H1 (cell line): ENCODE data around the gene CCDC127. TPM values are rescaled to one million over a fixed set of nuclear protein-coding genes. Genes with fewer than 3 reads are reported as not detected.

Source experiments
- CTCF ChIA-PET: fragments of 300-600 bp; sonication (Branson Sonifier 250); formaldehyde crosslinking; loops from one replicate; lab custom pipeline; 2021; ENCODE audit not compliant: partially characterized antibody; lab: Charles Lee
- POLR2A ChIA-PET: fragments of 300-600 bp; sonication (Branson Sonifier 250); formaldehyde crosslinking; loops from one replicate; lab custom pipeline; 2021; ENCODE audit warnings: inconsistent platforms; ENCODE audit not compliant: partially characterized antibody; lab: Charles Lee
- DNase-seq, 2 experiments: peaks; one replicate each; pipeline versions ENCODE4 v3.0.0 to v3.0.0-alpha.2; 2010 to 2022; ENCODE audit warnings: low spot score in 2 of 2, low read depth in 1 of 2, mixed read lengths in 1 of 2
- FAIRE-seq: peaks from 2 replicates; lab custom pipeline; 2011; peaks lifted over from hg19 to GRCh38; lab: Jason Lieb, UNC
- H2AFZ ChIP-seq: 2 replicates; pipeline ENCODE4 v1.8.1; 2012; ENCODE audit warnings: low read length, inconsistent platforms
- H2AK5ac ChIP-seq: 2 replicates; pipeline ENCODE4 v1.6.1; 2013; ENCODE audit warnings: low read depth, low read length
- H2BK120ac ChIP-seq: replicated peaks from 2 replicates; pipeline ENCODE3; 2013; ENCODE audit warnings: low read depth, low read length, inconsistent platforms
- H2BK12ac ChIP-seq: 2 replicates; pipeline ENCODE4 v1.6.1; 2013; ENCODE audit warnings: low read depth, low read length
- H2BK15ac ChIP-seq: 2 replicates; pipeline ENCODE4 v1.6.1; 2013; ENCODE audit warnings: low read length
- H2BK20ac ChIP-seq: 2 replicates; pipeline ENCODE4 v1.6.1; 2013; ENCODE audit warnings: low read length
- H2BK5ac ChIP-seq: 2 replicates; pipeline ENCODE4 v1.6.1; 2013; ENCODE audit warnings: low read depth, low read length
- H3K14ac ChIP-seq: 2 replicates; pipeline ENCODE4 v1.6.1; 2013; ENCODE audit warnings: inconsistent platforms; ENCODE audit not compliant: insufficient read length
- H3K18ac ChIP-seq: 2 replicates; pipeline ENCODE4 v1.6.1; 2013; ENCODE audit warnings: low read length; ENCODE audit errors: extremely low read depth
- H3K23ac ChIP-seq: 2 replicates; pipeline ENCODE4 v1.6.1; 2013; ENCODE audit warnings: inconsistent platforms; ENCODE audit not compliant: insufficient read length
- H3K23me2 ChIP-seq: 2 replicates; pipeline ENCODE4 v1.6.1; 2013; ENCODE audit warnings: low read depth, low read length
- H3K27ac ChIP-seq: 2 replicates; pipeline ENCODE4 v1.6.1; 2011; ENCODE audit warnings: low read depth, low read length, inconsistent platforms
- H3K27me3 ChIP-seq, 4 experiments: replicated peaks in 1 of 4; 1 replicate in 1 of 4; 2 replicates in 3 of 4; pipeline versions ENCODE4 v1.6.1 to v1.8.1; 2011 to 2013; ENCODE audit warnings: low read length in 3 of 4, mild to moderate bottlenecking in 3 of 4, inconsistent platforms in 2 of 4, mixed read lengths in 2 of 4, moderate library complexity in 1 of 4; ENCODE audit not compliant: control insufficient read depth in 3 of 4, insufficient read depth in 3 of 4; ENCODE audit errors: extremely low read depth in 1 of 4
- H3K36me3 ChIP-seq, 4 experiments: 2 replicates each; pipeline versions ENCODE4 v1.6.1 to v1.8.1; 2011 to 2013; ENCODE audit warnings: mild to moderate bottlenecking in 4 of 4, low read length in 3 of 4, moderate library complexity in 2 of 4, control low read depth in 1 of 4, inconsistent platforms in 1 of 4; ENCODE audit not compliant: insufficient read depth in 4 of 4, control insufficient read depth in 2 of 4
- H3K4ac ChIP-seq: replicated peaks from 2 replicates; pipeline ENCODE3; 2013; ENCODE audit warnings: low read length, low read depth, mixed read lengths, inconsistent platforms; ENCODE audit not compliant: insufficient read length
- H3K4me1 ChIP-seq, 4 experiments: replicated peaks in 1 of 4; 1 replicate in 1 of 4; 2 replicates in 3 of 4; pipeline versions ENCODE4 v1.6.1 to v1.8.1; 2011 to 2013; ENCODE audit warnings: low read length in 3 of 4, inconsistent platforms in 2 of 4, mixed read lengths in 1 of 4; ENCODE audit not compliant: insufficient read depth in 4 of 4, control insufficient read depth in 3 of 4
- H3K4me2 ChIP-seq, 2 experiments: 2 replicates each; pipeline versions ENCODE4 v1.6.1 to v1.8.1; 2011 to 2013; ENCODE audit warnings: low read depth in 2 of 2, low read length in 2 of 2, control low read depth in 1 of 2, inconsistent platforms in 1 of 2, mild to moderate bottlenecking in 1 of 2; ENCODE audit not compliant: insufficient read depth in 1 of 2
- H3K4me3 ChIP-seq, 4 experiments: fragments of 200-600, 300-600 bp in 1 of 4; sonication (generic), shearing (Covaris generic), sonication (Bioruptor Twin) in 1 of 4; 2 replicates each; pipeline versions ENCODE4 v1.5.1 to v1.8.1; 2011 to 2016; ENCODE audit warnings: low read length in 4 of 4, low read depth in 3 of 4, control low read depth in 2 of 4, inconsistent platforms in 2 of 4, mild to moderate bottlenecking in 2 of 4, mixed read lengths in 1 of 4, moderate library complexity in 1 of 4; ENCODE audit not compliant: insufficient read depth in 2 of 4; ENCODE audit errors: extremely low read depth in 1 of 4
- H3K56ac ChIP-seq: replicated peaks from 2 replicates; pipeline ENCODE3; 2013; ENCODE audit warnings: low read depth, mild to moderate bottlenecking, mixed read lengths, low read length, inconsistent platforms; ENCODE audit not compliant: insufficient read length
- H3K79me1 ChIP-seq: 2 replicates; pipeline ENCODE4 v1.6.1; 2013; ENCODE audit warnings: low read depth, low read length, control low read depth
- H3K79me2 ChIP-seq, 2 experiments: 2 replicates each; pipeline versions ENCODE4 v1.6.1 to v1.8.1; 2012 to 2013; ENCODE audit warnings: low read length in 2 of 2, mild to moderate bottlenecking in 2 of 2, inconsistent platforms in 1 of 2; ENCODE audit not compliant: insufficient read depth in 2 of 2, control insufficient read depth in 1 of 2
- H3K9ac ChIP-seq, 4 experiments: replicated peaks in 1 of 4; 1 replicate in 1 of 4; 2 replicates in 3 of 4; pipeline versions ENCODE4 v1.6.1 to v1.8.1; 2011 to 2013; ENCODE audit warnings: low read depth in 3 of 4, low read length in 3 of 4, control low read depth in 2 of 4, mild to moderate bottlenecking in 2 of 4, moderate library complexity in 2 of 4, inconsistent platforms in 1 of 4; ENCODE audit errors: extremely low read depth in 1 of 4
- H3K9me3 ChIP-seq, 2 experiments: 2 replicates each; pipeline versions ENCODE4 v1.6.1 to v1.8.1; 2012 to 2013; ENCODE audit warnings: mild to moderate bottlenecking in 2 of 2, moderate library complexity in 2 of 2, control low read depth in 1 of 2, inconsistent platforms in 1 of 2, low read depth in 1 of 2, low read length in 1 of 2, mixed read lengths in 1 of 2; ENCODE audit not compliant: insufficient read depth in 2 of 2
- H4K20me1 ChIP-seq, 2 experiments: replicated peaks in 1 of 2; 2 replicates each; pipeline versions ENCODE3 to v1.8.1; 2011 to 2013; ENCODE audit warnings: inconsistent platforms in 2 of 2, low read length in 2 of 2, mild to moderate bottlenecking in 1 of 2; ENCODE audit not compliant: insufficient read depth in 2 of 2, control insufficient read depth in 1 of 2
- H4K5ac ChIP-seq: 2 replicates; pipeline ENCODE4 v1.6.1; 2013; ENCODE audit warnings: low read length, low read depth, mixed read lengths, inconsistent platforms; ENCODE audit not compliant: insufficient read length
- H4K8ac ChIP-seq: 2 replicates; pipeline ENCODE4 v1.8.0; 2013; ENCODE audit warnings: mild to moderate bottlenecking, moderate library complexity, low read length, inconsistent platforms; ENCODE audit not compliant: insufficient read depth; ENCODE audit errors: extremely low read depth
- H4K91ac ChIP-seq: replicated peaks from 2 replicates; pipeline ENCODE3; 2013; ENCODE audit warnings: low read length, mixed read lengths, inconsistent platforms; ENCODE audit not compliant: insufficient read length
- ASH2L ChIP-seq: fragments of 200-600, 300-600 bp; sonication (generic); IDR thresholded peaks from one replicate; pipeline ENCODE4 v1.7.1; 2017; ENCODE audit warnings: low read length
- BACH1 ChIP-seq: IDR thresholded peaks from 2 replicates; pipeline ENCODE4 v1.6.1; 2012; ENCODE audit warnings: low read length, improper control_type of control experiment
- CEBPB ChIP-seq: IDR thresholded peaks from 2 replicates; pipeline ENCODE4 v1.6.1; 2012; ENCODE audit warnings: low read depth, low read length
- CTCF ChIP-seq, 3 experiments: IDR thresholded peaks; 1 replicate in 2 of 3; 2 replicates in 1 of 3; pipeline versions ENCODE4 v1.5.1 to v1.6.1; 2011; ENCODE audit warnings: low read length in 3 of 3, mild to moderate bottlenecking in 3 of 3, inconsistent platforms in 2 of 3, low read depth in 1 of 3, moderate library complexity in 1 of 3; ENCODE audit not compliant: insufficient read depth in 1 of 3; ENCODE audit errors: control extremely low read depth in 1 of 3
- GTF2F1 ChIP-seq: IDR thresholded peaks from 2 replicates; pipeline ENCODE4 v1.6.1; 2012; ENCODE audit warnings: low read depth, low read length, improper control_type of control experiment, borderline replicate concordance
- KDM1A ChIP-seq: fragments of 200-600, 300-600 bp; sonication (generic); IDR thresholded peaks from 2 replicates; pipeline ENCODE4 v1.7.1; 2016; ENCODE audit warnings: mild to moderate bottlenecking, low read length, borderline replicate concordance
- POU5F1 ChIP-seq: IDR thresholded peaks from 2 replicates; pipeline ENCODE4 v1.6.1; 2011; ENCODE audit warnings: low read depth, mild to moderate bottlenecking, low read length, moderate library complexity
- RAD21 ChIP-seq, 2 experiments: IDR thresholded peaks in 1 of 2; conservative IDR thresholded peaks in 1 of 2; 2 replicates each; pipeline ENCODE4 v1.6.1; 2011; ENCODE audit warnings: low read depth in 2 of 2, low read length in 2 of 2, improper control_type of control experiment in 1 of 2, inconsistent platforms in 1 of 2, mild to moderate bottlenecking in 1 of 2, moderate library complexity in 1 of 2
- RXRA ChIP-seq: IDR thresholded peaks from 2 replicates; pipeline ENCODE4 v1.6.1; 2011; ENCODE audit warnings: low read depth, mild to moderate bottlenecking, low read length, moderate library complexity; ENCODE audit not compliant: insufficient read depth
- TEAD4 ChIP-seq: IDR thresholded peaks from 2 replicates; pipeline ENCODE4 v1.6.1; 2012; ENCODE audit warnings: low read depth, low read length, inconsistent platforms, mixed read lengths
- WGBS, 2 experiments: shearing (Covaris generic) in 1 of 2; methylation state at CpG; one replicate each; pipeline versions ENCODE4 v1.1.6 to v1.1.7; 2013 to 2015; ENCODE audit warnings: low lambda C conversion rate in 2 of 2, mixed read lengths in 2 of 2, inconsistent platforms in 1 of 2, low coverage in 1 of 2, missing lambda C conversion rate in 1 of 2; ENCODE audit not compliant: insufficient replicate concordance in 2 of 2, insufficient coverage in 1 of 2, insufficient read length in 1 of 2; ENCODE audit errors: extremely low coverage in 1 of 2, missing lambda C conversion rate in 1 of 2; 5-methylcytosine and 5-hydroxymethylcytosine counted together
- polyA plus RNA-seq, 7 experiments: library from polyadenylated mRNA; depleted of rRNA in 3 of 7; stranded (reverse) in 5 of 7; unstranded in 2 of 7; fragments of >200 nt in 5 of 7; fragments of 200-250 nt in 2 of 7; gene quantifications; 1 replicate in 5 of 7; 2 replicates in 1 of 7; 4 replicates in 1 of 7; pipeline versions ENCODE4 v1.2.1 to v1.2.3, GENCODE V29; 2011 to 2013; ENCODE audit warnings: missing spikeins in 2 of 7, mixed read lengths in 2 of 7
- total RNA-seq: library from RNA; stranded (reverse); fragmentation: NEBNext Ultra II Directional; extraction: Animal tissue kit (Norgen Biotek cat#: 25700); gene quantifications from 2 replicates; pipeline ENCODE4 v1.2.1, GENCODE V29; 2021

The CCDC127 gene
- total and polyA plus RNA-seq, 2 of the 8 experiments (the other 6 are each of a cell fraction or from before 2014, with no cell fraction given) = 2.9 to 8.0 TPM

- Histone ChIP-seq H2BK20ac (no peak overlapping the region), H3K23me2 (no peaks in the 10 kb centered on the region), H3K14ac (no peak overlapping the region), H2BK120ac (no peak overlapping the region), H3K18ac (no peak overlapping the region), H3K4me1 (no peaks in the 10 kb centered on the region), H3K9ac (no peak overlapping the region), H4K91ac (no peak overlapping the region), H3K4me3 (no peak overlapping the region), H3K4ac (no peak overlapping the region), H3K56ac (no peak overlapping the region), H4K5ac (no peak overlapping the region), H2AFZ (no peak overlapping the region), H4K8ac (no peak overlapping the region), H3K4me2 (no peak overlapping the region), H3K27me3 (no peaks in the 10 kb centered on the region; a peak in 1 of 7 replicates), H2AK5ac (no peak overlapping the region), H3K23ac (no peak overlapping the region), H3K79me2 (no peaks in the 10 kb centered on the region), H3K36me3 (peaks cover 0 to 22% (median 13%) of the 10 kb centered on the region in 4 experiments; a peak in 6 of 8 replicates), H3K27ac (no peak overlapping the region), H3K79me1 (no peaks in the 10 kb centered on the region), H4K20me1 (peaks cover 3 to 13% of the 10 kb centered on the region in 2 experiments), H2BK12ac (no peak overlapping the region), H2BK15ac (no peak overlapping the region), H2BK5ac (no peak overlapping the region), H3K9me3 (no peaks in the 10 kb centered on the region)
- CTCF ChIA-PET = interaction anchor here (1.2 to 5.1 kb wide), 4 partner anchors 8 to 26 kb away, joined by 3 to 15 read pairs (median 4); no protein-coding TSS in a partner anchor
- POLR2A ChIA-PET = interaction anchor here (0.9 kb wide), 1 partner anchor 16 kb away, joined by 4 read pairs; no protein-coding TSS in a partner anchor
- FAIRE-seq (no peak), DNase-seq (peak in 1 of 2 experiments; percentile 33)
- 87% methylated on average over 19 of the region's 23 CpGs; no CpG with 5 or more reads in 1 of the 2 experiments for whole genome bisulfite sequencing, 2 experiments
- TF ChIP-seq KDM1A (no peak), CTCF (IDR thresholded peaks at IDR 0.05; ENCODE audit: control extremely low read depth in 1 of 3, insufficient read depth in 1 of 3, low read depth in 1 of 3, low read length in 3 of 3) (no peak), BACH1 (no peak), TEAD4 (no peak), RXRA (no peak), POU5F1 (no peak), RAD21 (IDR thresholded peaks at IDR 0.05 in 1 of 2, conservative IDR thresholded peaks at IDR 0.05 in 1 of 2; ENCODE audit: low read depth in 2 of 2, low read length in 2 of 2) (no peak), GTF2F1 (no peak), CEBPB (no peak), ASH2L (no peak)
Measured at GRCh38 chr5:171801-172331, 46.1 kb downstream of the CCDC127 start.
